HG02973 (cell line): Measurements from ENCODE around the gene UBE2Z.
A peak's percentile ranks its signal among the peaks of the same experiment; 100 is the strongest.
"Not testable (repeated sequence)": the region's sequence is repeated elsewhere in the genome, so short reads cannot be mapped to it uniquely, and the experiment has no call there.

ENCODE experiments used
- ATAC-seq: cut with Tn5 transposase; IDR thresholded peaks from one replicate; pipeline ENCODE4 v1.9.1; 2021; ENCODE audit warnings: moderate library complexity; ENCODE audit not compliant: unreplicated experiment

Gene UBE2Z

GRCh38 chr17:48903401-48903800 is 4.8 kb upstream of the UBE2Z start:
- no peak for ATAC-seq

- no peak for ATAC-seq
Observed at GRCh38 chr17:48904428-48904827, 3.8 kb upstream of the UBE2Z start.

GRCh38 chr17:48905987-48906515 is 2.2 kb upstream of the UBE2Z start:
- no peak for ATAC-seq

GRCh38 chr17:48907713-48908046 is 527 bp upstream of the UBE2Z start:
- ATAC-seq = no peak

- ATAC-seq = peak; percentile 29
Observed at GRCh38 chr17:48908853-48909394, 717 bp downstream of the UBE2Z start.

GRCh38 chr17:48909783-48910182 is 1.6 kb downstream of the UBE2Z start:
- ATAC-seq = no peak

GRCh38 chr17:48910370-48910769 is 2.2 kb downstream of the UBE2Z start:
- ATAC-seq = no peak

- ATAC-seq = no peak
Observed at GRCh38 chr17:48912476-48912875, 4.3 kb downstream of the UBE2Z start.

- ATAC-seq = peak; percentile 62
Observed at GRCh38 chr17:48915459-48916282, 7.5 kb downstream of the UBE2Z start.

- no peak for ATAC-seq
Observed at GRCh38 chr17:48925251-48925990, 17.2 kb downstream of the UBE2Z start.

- ATAC-seq = no peak
Observed at GRCh38 chr17:48925991-48926342, 17.8 kb downstream of the UBE2Z start.

GRCh38 chr17:48927978-48928745 is 20.0 kb downstream of the UBE2Z start:
- ATAC-seq = no peak

- ATAC-seq = no peak
Observed at GRCh38 chr17:48928876-48929811, 20.9 kb downstream of the UBE2Z start.

- ATAC-seq = no peak
Observed at GRCh38 chr17:48929812-48930165, 21.6 kb downstream of the UBE2Z start.

- ATAC-seq = no peak
Observed at GRCh38 chr17:48930435-48930873, 22.2 kb downstream of the UBE2Z start.

- no peak for ATAC-seq
Observed at GRCh38 chr17:48933035-48933434, 24.8 kb downstream of the UBE2Z start.

- ATAC-seq = peak; percentile 69
Observed at GRCh38 chr17:48944515-48945260, 36.5 kb downstream of the UBE2Z start, which contains the start of gene SNF8. TSS of gene SNF8 (minus strand) at chr17:48944842. CDS start at chr17:48944734, 108 bp downstream.

GRCh38 chr17:48945261-48945651 is 37.0 kb downstream of the UBE2Z start:
- not testable (repeated sequence) for ATAC-seq

- no peak for ATAC-seq
Observed at GRCh38 chr17:48951572-48951971, 43.4 kb downstream of the UBE2Z start.
